SK-MEL-5 (cell line): ENCODE results near the gene CELA3B. TPM values are rescaled to one million over a fixed set of nuclear protein-coding genes. Genes with fewer than 3 reads are reported as not detected.
"Not testable (repeated sequence)": the region's sequence is repeated elsewhere in the genome, so short reads cannot be mapped to it uniquely, and the experiment has no call there.

ENCODE experiments used
- DNase-seq: peaks from one replicate; pipeline ENCODE4 v3.0.0-alpha.2; 2016; ENCODE audit warnings: low read depth, low spot score
- in situ Hi-C: cut with HindIII; loops from 2 replicates; pipeline ENCODE4 v1.10.0; 2016; ENCODE audit warnings: low sequenced_read_pairs, high pct_unique_total_duplicates, low pct_unique_long_range_greater_than_20kb
- polyA plus RNA-seq, 2 experiments: library from polyadenylated mRNA; depleted of rRNA; stranded (reverse); fragments of >200 nt; gene quantifications; 2 replicates each; pipeline ENCODE4 v1.2.3, GENCODE V29; 2015
- total RNA-seq: library from RNA; depleted of rRNA; stranded (reverse); fragments of >200 nt; shearing (Covaris generic); gene quantifications from 2 replicates; pipeline ENCODE4 v1.2.3, GENCODE V29; 2014; rRNA removed

CELA3B gene, protein sequence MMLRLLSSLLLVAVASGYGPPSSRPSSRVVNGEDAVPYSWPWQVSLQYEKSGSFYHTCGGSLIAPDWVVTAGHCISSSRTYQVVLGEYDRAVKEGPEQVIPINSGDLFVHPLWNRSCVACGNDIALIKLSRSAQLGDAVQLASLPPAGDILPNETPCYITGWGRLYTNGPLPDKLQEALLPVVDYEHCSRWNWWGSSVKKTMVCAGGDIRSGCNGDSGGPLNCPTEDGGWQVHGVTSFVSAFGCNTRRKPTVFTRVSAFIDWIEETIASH
- not detected in 2 replicates for total RNA-seq
- polyA plus RNA-seq (2015; cell fraction: cytosol; rRNA removed) = not detected in 2 replicates
- not detected in 2 replicates for polyA plus RNA-seq (2015; cell fraction: nucleus; rRNA removed)

DNA sequence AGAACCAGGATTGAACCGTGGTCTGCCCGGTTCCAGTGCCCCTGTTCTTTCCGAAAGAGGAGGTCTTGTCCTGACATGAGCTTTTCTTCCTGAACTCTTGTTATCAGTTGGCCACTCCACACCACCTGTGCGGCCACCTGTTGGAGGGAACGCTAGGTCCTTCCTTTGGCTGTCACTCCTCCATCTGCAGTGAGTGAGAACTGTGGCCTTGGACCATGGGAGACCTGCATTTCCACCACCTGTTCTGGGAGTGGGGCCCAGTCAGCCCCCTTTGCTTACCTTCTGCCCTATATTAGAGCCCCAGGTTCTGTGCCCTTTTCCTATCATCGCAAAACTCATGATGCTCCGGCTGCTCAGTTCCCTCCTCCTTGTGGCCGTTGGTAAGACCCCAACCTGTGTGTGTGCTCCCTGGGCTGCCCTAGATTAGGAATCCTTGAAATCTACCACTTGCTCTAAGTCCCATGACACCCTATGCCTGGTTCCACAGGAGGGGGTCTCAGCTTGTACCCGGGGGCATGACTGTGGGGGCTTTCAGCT, at the start of gene CELA3B:
Gene CELA3B (plus strand): TSS at position 320 of the 537 bp plus-strand sequence. CDS start 18 bp downstream, at position 338.
- DNase-seq, in situ Hi-C loops: not testable (repeated sequence)

DNA sequence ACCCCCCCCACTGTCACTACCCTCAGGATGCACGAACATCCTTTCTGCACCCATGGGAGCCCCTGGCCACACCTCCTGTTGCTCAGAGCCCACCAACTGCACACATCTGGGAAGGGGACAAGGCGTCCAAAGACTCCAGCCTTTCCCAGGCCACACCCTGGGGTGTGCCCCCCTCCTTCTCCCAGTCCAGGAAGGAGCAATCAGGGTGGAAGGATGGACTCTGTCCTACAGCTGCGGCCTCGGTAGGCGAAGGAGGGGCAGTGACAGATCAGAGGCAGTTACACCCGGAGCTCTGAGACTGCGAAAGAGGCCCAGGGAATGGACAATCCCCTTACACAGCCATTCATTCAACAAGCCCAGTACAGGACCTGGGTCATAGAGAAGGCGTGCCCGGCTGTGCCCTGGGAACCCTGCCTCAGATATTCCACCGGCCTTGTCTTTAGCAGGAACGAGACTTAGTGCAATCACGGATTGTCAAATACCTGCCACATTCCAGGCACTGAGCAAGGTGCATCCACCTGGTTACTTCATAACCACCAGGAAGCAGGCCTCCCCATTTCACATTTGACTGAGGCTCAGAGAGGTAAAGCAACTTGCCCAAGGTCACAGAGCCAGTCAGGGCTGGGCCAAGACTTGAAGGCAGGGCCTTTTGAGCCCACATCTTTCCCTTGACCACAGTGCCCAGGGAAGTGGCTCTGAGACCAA, 49.1 kb upstream of the CELA3B start:
- DNase-seq = no peak
- in situ Hi-C loops = no loop called here

DNA sequence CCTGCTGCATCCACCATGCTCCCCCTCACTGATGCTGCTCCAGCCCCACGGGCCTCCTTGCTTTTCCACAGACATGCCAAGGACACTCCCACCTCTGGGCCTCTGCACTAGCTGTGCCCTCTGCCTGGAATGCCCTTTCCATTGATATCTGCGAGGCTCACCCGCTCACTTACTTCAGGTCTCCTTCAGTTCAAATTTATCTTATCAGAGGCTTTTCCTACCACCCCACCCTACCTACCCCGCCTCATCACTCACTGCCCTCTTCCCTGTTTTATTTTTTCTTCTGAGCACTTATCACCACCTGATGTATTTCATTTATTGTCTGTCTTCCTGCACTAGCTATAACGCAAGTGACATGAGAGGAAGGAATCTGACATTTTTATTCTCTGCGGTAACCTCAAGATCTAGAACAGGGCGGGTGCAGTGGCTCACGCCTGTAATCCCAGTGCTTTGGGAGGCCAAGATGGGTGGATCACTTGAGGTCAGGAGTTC, 46.7 kb upstream of the CELA3B start:
- no peak for DNase-seq
- in situ Hi-C loops = no loop called here

DNA sequence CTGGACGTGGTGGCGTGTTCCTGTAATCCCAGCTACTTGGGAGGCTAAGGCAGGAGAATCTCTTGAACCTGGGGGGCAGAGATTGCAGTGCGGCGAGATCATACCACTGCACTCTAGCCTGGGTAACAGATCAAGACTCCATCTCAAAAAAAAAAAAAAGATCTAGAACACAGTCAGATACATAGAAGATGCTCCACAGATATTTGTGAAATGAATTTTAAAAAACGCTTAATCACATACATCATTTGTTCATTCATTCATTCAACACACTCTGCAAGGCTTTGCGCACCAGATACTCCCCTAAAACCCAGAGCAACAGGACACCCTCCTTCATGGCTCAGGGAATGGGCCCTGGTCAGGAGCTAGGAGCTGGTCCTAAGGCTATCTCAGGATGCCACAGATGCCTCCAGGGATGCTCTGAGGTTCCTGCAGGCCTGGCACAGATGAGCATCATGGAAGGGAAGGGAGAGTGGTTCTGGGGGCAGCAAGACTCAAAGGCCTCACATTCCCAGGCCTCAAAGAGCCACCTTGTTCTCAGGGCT, 46.1 kb upstream of the CELA3B start:
- in situ Hi-C loops = no loop called here
- DNase-seq = no peak

DNA sequence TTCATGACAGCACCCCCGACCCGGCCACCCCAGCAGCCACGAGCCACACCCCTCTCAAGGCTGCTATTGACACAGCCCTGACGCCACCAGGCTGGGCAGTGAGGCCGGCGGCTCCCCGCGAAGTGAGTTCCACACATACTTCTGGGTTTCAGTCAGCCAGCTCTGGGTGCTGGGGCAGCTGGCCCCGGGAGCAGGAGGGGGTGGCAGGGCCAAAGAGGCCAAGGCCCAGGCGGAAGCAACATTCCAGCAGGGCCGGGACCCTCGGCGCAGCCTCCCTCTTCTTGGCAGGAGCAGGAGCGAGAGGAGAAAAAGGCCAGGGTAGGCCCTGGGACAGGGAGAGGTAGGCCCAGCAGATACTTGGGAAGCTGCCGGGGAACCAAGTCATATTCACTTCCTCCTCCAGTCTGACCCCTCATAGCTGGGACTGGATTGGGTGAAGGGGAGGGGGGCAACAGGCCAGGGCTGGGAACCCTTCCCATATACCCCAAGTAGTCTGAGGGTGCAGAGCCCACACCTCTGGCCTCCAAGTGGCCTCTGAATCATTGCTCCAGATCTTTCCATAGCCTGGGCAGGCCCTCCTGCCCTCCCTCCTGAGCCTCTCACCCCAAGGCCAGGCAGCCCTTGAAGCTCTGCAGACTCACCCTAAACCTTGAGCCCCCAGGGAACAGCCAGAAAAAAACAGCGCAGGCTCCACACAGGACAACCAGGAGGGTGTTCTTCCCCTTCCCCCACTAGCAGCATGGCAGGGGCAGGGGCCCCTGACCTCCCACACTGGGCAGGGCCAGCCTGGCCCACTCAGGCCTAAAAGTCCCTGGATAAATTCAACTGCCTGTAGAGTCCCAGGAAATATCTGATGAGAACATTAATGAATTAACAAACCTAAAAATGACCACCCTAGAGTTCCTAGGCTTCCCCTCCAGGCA, 45.4 kb upstream of the CELA3B start:
- in situ Hi-C loops = no loop called here

DNA sequence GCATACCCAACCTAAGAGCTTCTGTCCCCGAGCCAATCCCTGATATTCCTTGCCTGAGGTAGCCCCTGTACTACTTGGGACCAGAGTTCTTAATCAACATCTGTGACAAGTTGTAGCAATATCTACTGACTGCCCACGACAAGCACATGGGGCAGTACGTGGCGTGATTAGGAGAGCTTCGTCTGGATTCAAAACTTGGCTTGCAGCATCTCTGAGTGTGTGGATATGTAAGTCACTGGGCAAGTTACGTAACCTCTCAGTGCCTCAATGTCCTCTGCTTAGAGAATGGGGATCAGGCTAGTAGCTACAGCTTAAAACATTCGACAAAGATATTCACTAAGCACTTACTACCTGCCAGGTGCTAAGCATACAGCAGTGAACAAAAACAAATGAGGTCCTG, 44.7 kb upstream of the CELA3B start:
- in situ Hi-C loops = no loop called here

More for the DNA sequence above, 45.4 kb upstream of the CELA3B start:
- DNase-seq = no peak

DNA sequence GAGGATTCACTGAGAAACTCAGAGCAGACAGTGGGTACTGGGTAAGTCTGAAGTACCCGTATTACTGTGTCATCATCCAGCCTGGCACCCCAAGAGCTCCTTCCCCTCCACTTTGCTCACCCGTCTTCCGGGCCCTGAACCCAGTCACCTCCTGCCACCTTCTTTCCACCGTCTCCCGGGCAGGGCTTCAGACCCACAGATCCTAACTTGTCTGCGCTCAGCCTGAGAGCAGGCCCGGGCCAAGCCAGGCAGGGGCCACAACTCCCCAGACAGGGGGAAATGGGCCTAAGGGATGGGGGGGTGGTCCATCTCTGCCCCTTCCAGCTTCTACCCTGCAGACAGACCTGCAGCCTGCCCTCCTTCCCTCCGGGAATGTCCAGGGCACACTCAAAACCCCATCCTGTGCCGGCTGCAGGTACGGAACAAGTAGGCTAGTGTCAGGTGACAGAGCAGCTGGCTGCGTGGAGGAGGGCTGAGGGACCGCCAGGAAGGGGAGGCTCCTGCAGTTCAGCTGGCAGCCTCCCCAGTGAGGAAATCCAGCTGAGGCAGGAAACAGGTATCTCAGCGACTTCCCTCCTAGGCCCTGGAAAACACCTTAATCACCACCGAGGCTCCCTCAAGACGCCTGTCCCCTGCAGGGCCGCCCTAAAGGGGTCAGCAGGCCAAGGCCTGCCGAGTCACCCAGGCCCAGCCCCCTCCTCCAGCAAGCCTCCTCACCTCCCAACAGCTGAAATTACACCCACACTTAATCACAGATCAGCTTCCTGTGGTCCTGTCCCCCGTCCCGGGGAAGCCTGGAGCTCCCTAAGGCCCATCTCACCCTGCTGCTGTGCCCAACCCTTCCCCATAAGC, 43.2 kb upstream of the CELA3B start:
- in situ Hi-C loops = no loop called here

More for the DNA sequence above, 44.7 kb upstream of the CELA3B start:
- no peak for DNase-seq

DNA sequence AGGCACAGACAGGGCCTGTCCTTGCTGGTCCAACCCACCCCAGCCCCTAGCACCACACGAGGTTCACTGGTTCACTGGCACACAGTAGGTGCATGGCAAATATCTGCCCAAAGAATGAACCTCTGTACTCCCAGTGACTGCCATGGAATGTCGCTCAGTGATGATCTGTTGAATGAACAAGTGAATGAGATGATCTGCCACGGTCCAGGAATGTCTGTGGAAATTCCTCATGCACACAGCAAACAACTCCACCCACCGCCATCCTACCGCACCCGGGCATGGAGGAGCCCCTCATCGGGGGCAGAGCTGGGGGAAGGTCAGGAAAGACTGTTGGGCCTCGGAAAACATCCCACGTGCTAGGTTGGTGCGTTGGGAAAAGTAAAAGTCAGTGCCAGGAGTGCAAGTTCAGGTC, 41.4 kb upstream of the CELA3B start:
- no peak for DNase-seq
- in situ Hi-C loops = no loop called here

More for the DNA sequence above, 43.2 kb upstream of the CELA3B start:
- no peak for DNase-seq

DNA sequence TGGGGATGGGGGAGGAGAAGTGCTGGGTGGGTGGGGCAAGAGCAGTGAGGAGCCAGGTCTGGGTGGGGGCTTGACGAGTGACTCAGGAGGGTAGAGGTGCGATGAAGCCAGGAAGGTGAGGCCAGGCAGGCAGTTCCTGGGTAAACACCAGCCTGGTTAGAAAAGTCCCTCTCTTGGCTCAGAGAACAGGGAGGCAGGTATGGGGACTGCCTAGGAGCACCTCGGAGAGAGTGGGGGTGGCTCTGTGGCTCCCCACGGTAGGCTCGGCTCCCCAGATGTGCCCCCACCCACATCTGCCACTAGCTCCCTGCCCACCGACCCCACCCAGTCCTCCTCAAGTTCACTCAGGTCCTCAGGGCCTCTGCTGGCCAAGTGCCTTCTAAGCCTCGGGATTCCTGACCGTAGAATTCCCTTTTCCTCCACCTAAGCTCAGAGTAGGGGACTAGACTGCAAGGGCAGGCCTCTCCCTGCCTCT, 40.9 kb upstream of the CELA3B start:
- in situ Hi-C loops = no loop called here

DNA sequence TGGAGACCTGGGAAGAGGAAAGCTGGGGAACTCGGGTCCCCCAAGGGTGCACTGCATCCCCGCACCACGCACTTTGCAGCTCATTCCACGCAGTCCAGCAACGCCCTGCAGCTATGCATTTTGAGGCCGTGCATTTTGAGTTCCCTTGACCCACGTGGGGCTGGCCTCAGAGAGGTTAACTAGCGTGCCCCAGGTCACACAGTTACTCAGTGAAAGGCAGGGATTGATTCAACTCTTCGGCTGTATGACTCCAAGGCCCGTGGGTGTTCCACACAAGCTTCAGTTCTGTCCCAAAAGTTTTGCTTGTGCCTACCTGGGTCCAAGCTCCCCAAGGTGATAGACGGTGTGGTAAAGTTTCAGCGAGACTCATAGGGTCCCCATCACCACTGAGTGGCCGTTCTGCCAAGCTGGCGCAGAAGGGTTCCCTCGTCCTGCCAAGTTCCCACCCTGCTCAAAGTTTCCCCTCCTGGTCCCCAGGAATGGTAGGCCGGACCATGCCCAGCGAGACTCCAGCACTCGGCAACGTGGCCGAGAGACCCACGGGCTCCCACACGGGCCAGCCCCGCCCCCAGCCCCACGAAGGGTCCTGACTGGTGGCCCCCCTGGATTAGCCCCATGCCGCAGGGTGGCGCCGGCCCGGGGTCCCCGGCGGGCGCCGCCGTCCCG, 40.3 kb upstream of the CELA3B start:
- in situ Hi-C loops = no loop called here
- no peak for DNase-seq

More for the DNA sequence above, 40.9 kb upstream of the CELA3B start:
- no peak for DNase-seq

DNA sequence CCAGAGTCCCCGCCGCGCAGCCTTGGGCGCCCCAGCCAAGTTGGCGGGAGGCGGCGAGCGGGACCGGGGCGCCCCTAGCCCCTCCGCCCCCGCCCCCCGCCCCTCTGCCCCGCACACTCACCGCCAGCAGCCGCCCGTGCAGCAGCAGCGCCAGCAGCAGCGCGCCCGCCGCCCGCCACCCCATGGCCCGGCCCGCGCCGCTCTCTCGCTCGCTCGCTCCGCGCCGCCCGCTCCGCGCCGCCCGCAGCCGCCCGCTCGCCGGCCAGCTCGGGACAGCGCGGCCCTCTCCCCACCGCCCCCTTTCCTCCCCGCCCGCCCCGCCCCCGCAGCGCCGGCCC, 39.8 kb upstream of the CELA3B start, which contains the start of gene HSPG2:
Gene HSPG2 (minus strand): TSS at position 277 of the 338 bp plus-strand sequence. CDS start 93 bp downstream, at position 184.
- in situ Hi-C loops = no loop called here
- DNase-seq = no peak

DNA sequence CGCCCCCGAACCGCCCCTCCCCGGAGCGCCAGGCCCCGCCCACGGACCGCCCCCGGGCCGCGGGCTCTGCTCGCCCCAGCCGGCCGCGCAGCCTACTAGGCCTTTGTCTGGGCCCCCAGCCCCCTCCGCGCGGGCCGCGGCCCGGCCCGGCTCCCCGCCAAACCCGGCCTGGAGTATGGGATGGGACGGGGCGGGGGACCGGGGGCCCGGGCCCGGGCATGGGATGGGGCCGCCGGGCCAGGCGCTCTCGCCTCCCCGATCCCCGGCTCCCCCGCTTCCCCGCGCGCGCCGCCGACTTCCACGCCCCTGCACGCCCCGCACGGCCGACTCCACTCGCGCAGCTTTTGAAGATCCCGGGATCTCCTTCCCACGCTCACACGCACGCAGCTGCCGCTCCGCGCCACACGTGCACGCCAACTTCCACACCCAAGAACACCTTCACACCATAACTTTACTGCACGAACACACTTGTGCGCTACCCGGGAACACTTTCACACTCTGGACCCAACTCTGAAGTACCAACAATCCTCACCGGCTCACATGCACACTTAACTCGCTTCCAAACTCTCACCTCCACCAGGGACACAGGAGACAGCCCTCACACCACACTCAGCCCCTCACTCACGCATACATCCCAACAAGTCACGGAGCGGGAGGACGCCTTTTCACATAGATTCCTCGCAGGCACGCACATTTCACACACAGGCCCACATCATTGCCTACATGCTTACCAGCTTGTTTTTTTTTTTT, 39.3 kb upstream of the CELA3B start:
- in situ Hi-C loops = no loop called here
- DNase-seq = peak; percentile 80

DNA sequence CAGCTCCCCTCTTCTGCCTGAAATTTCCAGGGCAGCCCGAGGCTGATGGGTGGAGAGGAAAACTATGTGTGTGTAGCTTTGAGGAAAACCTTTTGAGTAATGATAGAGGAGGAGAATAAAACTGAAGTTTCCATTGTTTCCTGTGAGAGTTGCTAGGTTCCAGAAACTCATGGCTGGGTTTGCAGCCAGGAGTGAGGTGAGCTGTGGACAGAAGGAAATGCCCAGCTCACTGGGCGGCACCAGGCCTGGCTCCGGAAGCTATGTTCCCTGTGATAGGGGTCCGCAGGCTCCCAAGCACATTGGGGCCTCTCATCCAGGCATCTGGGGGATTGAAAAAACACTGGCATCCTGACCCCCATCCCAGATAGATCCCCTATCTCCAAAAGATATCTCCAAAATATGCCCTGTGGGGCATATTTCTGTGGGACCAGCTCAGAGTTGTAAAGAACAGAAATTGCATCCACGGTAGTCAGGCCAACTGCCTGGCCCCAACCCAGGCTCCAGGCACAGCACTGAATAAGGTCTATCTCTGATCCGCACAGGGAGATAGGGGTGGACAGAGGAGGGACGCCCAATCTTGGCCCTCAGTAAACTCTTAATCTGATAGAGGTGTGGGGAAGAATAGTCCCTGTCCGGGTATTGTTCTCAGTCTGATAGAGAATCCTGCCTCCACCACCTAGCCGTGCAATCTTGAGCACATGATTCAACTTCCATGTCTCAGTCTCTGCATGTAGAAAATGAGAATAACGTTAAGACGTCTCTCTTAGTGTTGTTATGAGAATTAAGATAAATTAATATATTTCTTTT, 37.9 kb upstream of the CELA3B start:
- DNase-seq = no peak
- in situ Hi-C loops = no loop called here

DNA sequence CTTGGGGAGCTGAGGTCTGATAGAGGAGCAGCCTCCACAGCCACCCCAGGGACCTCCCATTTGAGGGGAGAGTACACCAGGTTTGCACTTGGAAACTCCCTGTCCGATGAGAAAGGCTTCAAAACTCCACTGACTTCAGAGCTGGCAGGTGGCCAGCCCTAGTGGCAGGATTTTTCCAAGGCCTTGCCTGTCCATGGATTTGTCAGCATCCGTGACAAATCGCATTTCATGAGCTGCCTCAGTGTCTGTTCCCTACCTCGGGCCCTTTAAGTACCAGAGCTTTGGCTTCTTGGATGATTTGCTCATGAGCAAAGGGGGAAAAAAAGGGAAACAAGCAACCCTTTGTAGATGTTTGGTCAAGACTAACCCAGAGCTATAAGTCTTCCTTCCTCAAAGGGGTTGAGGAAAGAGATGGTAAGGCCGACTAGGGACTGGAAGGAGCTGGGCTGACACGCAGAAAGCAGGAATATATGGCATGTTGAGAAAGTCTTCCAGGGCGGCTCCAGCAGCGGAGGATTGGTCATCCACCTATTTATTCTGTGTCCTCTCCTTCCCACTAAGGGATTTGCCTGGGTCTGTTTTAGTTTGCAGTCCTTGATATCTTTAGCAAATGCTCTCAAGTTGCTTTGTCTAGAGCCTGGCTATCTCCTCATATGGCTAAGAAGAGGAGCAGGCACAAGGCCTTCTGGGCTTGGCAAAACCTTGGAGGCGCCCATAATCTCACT, 37.0 kb upstream of the CELA3B start:
- DNase-seq = peak; percentile 94
- in situ Hi-C loops = no loop called here
